Measurements from ENCODE around the gene STAMBPL1.

Gene STAMBPL1

DNA sequence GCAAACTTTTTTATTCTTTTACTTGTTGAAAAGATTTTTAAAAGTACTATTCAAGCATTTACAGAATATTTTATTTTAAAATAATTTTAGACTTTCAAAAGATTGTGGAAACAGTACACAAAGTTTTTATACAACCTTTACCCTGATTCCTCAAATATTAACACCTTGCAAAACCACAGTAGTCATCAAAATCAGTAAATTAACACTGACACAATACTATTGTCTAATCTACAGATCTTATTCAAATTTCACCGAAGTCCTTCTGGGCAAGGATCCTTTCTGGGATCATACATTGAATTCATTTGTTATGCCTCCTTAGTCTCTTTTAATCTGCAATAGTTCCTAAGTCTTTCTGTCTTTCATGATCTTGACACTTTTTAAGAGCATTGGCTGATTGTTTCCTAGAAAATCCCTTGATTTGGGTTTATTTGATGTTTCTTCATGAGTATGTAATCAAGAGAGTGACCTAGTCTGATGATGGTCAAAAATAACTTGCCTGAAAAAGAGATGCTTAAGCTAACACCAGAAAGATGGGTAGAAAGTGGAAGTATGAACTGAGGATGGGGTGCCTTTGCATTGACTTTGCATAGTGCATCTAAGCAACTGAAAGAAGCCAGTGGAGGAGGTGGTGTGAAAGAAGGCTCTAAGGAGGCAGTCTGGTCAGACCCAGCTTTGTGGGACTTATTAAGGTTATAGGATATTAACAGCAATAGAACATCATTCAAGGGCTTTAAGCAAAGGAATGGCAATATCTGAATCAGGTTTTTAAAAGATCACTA lies 9.7 kb downstream of the STAMBPL1 start:
- no peak overlapping the region for H3K4me3 ChIP-seq (replicated peaks; ENCODE audit: low read depth, low read length)
- no peak for DNase-seq (ENCODE audit: extremely low read depth, low read depth)

DNA sequence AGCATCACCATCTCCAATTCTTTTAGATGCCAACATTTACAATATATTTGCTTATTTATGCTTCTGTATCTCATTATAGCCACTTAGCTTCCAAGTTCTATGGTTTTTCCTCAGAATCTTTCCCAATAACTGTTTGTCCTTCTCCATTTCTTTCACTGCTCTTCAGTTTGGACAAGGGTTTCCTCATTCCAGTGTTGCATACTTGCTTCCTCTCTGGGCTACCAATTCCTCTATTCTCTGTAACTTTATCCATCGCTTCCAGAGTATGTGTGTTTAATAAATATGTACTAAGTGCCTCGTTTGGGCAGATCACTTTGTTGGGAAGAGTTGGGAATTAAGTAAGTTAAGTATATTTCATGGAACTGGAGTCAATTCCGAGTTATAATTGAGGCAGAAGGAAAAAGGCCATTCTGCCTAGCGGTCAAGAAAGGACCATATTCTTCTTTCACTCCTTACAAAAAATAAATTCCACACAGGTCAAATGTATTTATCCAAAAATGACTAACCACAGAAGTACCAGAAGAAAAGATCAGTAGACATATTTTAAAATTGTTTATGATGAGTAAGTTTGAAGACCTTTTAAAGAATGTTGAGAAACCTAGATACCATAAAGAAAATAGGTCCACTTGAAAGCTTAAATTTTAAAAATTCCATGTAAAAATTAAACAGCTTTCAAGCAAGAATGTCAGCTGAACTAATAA lies 10.8 kb downstream of the STAMBPL1 start:
- no peak overlapping the region for H3K4me3 ChIP-seq (replicated peaks; ENCODE audit: low read depth, low read length)
- TF ChIP-seq, protein P1, sequence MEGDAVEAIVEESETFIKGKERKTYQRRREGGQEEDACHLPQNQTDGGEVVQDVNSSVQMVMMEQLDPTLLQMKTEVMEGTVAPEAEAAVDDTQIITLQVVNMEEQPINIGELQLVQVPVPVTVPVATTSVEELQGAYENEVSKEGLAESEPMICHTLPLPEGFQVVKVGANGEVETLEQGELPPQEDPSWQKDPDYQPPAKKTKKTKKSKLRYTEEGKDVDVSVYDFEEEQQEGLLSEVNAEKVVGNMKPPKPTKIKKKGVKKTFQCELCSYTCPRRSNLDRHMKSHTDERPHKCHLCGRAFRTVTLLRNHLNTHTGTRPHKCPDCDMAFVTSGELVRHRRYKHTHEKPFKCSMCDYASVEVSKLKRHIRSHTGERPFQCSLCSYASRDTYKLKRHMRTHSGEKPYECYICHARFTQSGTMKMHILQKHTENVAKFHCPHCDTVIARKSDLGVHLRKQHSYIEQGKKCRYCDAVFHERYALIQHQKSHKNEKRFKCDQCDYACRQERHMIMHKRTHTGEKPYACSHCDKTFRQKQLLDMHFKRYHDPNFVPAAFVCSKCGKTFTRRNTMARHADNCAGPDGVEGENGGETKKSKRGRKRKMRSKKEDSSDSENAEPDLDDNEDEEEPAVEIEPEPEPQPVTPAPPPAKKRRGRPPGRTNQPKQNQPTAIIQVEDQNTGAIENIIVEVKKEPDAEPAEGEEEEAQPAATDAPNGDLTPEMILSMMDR (IDR thresholded peaks at IDR 0.05; ENCODE audit: low read depth, low read length, missing control alignments) = no peak
- no peak for DNase-seq (ENCODE audit: extremely low read depth, low read depth)

More for the DNA sequence above, 9.7 kb downstream of the STAMBPL1 start:
- TF ChIP-seq, protein P1 (IDR thresholded peaks at IDR 0.05; ENCODE audit: low read depth, low read length, missing control alignments) = no peak

DNA sequence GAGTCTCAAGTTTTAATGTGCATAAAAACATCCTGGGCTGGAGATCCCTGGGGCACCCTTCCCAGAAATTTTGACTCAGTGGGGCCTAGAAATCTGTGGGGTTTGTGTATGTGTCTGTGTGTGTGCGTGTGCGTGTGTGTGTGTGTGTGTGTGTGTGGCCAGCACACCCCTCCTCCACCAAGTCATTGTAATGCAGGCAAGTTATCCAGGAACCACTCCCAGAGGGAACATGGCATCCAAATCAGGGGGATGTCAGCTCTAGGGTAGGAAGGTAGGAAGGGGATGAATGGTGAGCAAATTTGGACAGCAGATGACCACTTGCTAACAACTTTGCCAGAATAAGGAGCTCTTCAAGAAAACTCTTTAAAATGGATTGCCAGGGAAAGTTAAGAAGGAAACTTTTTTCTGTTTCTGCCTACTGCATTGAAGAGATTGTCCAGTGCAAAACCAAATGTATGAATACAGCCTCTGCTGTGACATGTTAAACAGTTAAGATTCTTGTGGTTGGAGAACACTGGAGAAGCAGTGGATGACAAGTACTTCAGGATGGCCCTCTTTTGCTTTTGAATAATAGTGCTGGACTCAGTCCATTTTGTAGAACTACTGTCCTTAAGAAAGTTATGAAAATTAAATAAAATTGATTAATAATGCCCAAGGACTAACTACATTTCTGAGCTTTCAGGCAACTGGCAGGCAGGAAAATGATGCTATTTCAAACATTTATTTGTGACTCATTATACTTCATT lies 12.3 kb downstream of the STAMBPL1 start:
- DNase-seq (ENCODE audit: extremely low read depth, low read depth) = no peak
- TF ChIP-seq, protein P1 (IDR thresholded peaks at IDR 0.05; ENCODE audit: low read depth, low read length, missing control alignments) = no peak

DNA sequence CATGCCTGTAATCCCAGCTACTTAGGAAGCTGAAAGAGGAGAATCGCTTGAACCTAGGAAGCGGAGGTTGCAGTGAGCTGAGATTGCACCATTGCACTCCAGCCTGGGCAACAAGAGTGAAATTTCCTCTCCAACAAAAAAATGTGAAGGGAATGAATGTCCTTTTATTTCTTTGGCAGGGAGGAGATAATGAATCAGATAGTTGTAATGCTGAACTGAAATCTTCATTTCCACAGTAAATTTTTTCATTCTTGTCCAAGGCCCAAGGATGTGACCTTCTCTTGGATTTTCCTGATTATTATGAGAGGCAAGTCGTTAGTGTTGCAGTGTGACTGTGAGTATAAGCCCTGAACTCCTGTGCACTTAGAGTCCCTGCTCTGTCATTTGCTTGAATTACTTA lies 13.6 kb downstream of the STAMBPL1 start:
- DNase-seq (ENCODE audit: extremely low read depth, low read depth) = no peak
- H3K4me3 ChIP-seq (replicated peaks; ENCODE audit: low read depth, low read length) = no peak overlapping the region
- TF ChIP-seq, protein P1 (IDR thresholded peaks at IDR 0.05; ENCODE audit: low read depth, low read length, missing control alignments) = no peak

More for the DNA sequence above, 12.3 kb downstream of the STAMBPL1 start:
- no peak overlapping the region for H3K4me3 ChIP-seq (replicated peaks; ENCODE audit: low read depth, low read length)

DNA sequence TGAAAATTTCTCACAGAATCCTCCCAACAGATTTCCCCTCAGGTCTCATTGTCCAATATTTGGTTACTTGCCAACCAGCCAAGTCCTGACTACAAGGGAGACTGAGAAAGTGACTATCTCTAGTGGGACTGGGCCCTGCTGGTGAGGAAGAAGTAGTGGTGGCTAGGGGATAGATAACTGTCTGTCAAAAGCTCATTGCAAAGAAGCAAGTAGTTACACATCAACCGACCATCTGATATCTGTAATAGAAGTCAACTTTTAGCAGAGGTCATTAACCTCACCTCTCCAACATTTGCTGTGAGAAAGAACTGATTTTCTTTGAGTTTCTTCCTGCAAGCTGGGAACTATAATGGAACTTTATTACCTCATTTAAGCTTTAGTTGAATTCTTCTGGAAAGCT lies 15.2 kb downstream of the STAMBPL1 start:
- H3K4me3 ChIP-seq (replicated peaks; ENCODE audit: low read depth, low read length) = no peak overlapping the region
- DNase-seq (ENCODE audit: extremely low read depth, low read depth) = no peak
- TF ChIP-seq, protein P1 (IDR thresholded peaks at IDR 0.05; ENCODE audit: low read depth, low read length, missing control alignments) = no peak

DNA sequence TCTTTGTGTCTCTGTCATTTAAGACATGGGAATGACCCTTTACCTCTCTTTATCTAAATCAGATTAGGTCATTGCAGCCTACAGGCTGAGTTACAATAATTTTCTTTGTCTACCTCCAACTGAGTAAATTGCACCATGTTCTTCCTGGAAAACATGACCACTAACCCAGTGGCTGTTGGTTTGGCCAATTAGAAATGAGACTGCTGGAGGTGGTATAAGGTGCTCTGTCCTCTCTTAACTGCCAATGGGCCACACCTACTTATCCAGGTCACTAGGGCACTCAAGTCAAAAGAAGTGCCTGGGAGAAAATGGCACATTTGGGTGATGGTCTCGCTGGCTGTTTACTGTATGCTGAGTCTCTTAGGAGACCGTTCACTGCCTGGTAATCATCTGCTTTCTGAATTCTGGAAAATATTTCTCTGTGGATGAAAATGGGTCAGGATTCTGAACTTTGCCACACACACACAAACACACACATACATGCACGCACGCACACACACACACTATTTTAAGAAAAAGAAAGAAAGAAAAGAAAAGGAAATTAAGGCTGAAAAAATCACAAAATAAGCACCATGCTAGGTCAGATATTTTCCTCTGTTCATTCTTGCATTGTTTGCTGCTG lies 16.4 kb downstream of the STAMBPL1 start:
- no peak for DNase-seq (ENCODE audit: extremely low read depth, low read depth)
- no peak overlapping the region for H3K4me3 ChIP-seq (replicated peaks; ENCODE audit: low read depth, low read length)
- TF ChIP-seq, protein P1 (IDR thresholded peaks at IDR 0.05; ENCODE audit: low read depth, low read length, missing control alignments) = no peak

Measured in HFF-Myc (cell line).